WTC11 (cell line): ENCODE data around the gene TGFBI. TPM values are rescaled to one million over a fixed set of nuclear protein-coding genes. Genes with fewer than 3 reads are reported as not detected.
"Not testable (repeated sequence)": the region's sequence is repeated elsewhere in the genome, so short reads cannot be mapped to it uniquely, and the experiment has no call there.

Experiments used
- ATAC-seq: fragments of 200-7000 bp; cut with Tn5 transposase; 2 replicates; pipeline ENCODE4 v1.10.0; 2021; ENCODE audit warnings: mild to moderate bottlenecking, moderate library complexity
- CTCF ChIA-PET: fragments of 300-600 bp; sonication (Branson Sonifier 250); formaldehyde crosslinking; loops from one replicate; lab custom pipeline; 2021; ENCODE audit warnings: antibody characterized with exemption; lab: Charles Lee
- POLR2A ChIA-PET: fragments of 350-600 bp; sonication (Branson Sonifier 250); formaldehyde crosslinking; loops from one replicate; lab custom pipeline; 2021; ENCODE audit warnings: antibody characterized with exemption; lab: Charles Lee
- DNase-seq: peaks from one replicate; pipeline ENCODE4 v3.0.0; 2021; ENCODE audit warnings: low spot score
- H3K27ac Mint-ChIP-seq: 2 replicates; pipeline ENCODE4 v1.8.0; 2021; ENCODE audit warnings: mixed read lengths
- H3K27me3 Mint-ChIP-seq: 2 replicates; pipeline ENCODE4 v1.8.0; 2021; ENCODE audit warnings: low read depth, mild to moderate bottlenecking, moderate library complexity, mixed read lengths
- H3K36me3 Mint-ChIP-seq: 2 replicates; pipeline ENCODE4 v1.8.0; 2021; ENCODE audit warnings: mixed read lengths
- H3K4me1 Mint-ChIP-seq: 2 replicates; pipeline ENCODE4 v1.8.0; 2022; ENCODE audit warnings: mixed read lengths
- H3K4me3 Mint-ChIP-seq: 2 replicates; pipeline ENCODE4 v1.8.0; 2021; ENCODE audit warnings: mild to moderate bottlenecking, moderate library complexity, mixed read lengths
- H3K9me3 Mint-ChIP-seq: 2 replicates; pipeline ENCODE4 v1.8.0; 2021; ENCODE audit warnings: mixed read lengths
- AFF4 ChIP-seq: sonication (generic); formaldehyde crosslinking; IDR thresholded peaks from 2 replicates; pipeline ENCODE4 v1.8.1; 2023; ENCODE audit warnings: mild to moderate bottlenecking, missing genetic modification reagents, borderline replicate concordance
- ATF3 ChIP-seq: sonication (generic); formaldehyde crosslinking; conservative IDR thresholded peaks from 2 replicates; pipeline ENCODE4 v1.8.1; 2022; ENCODE audit warnings: mild to moderate bottlenecking, missing genetic modification reagents
- E2F5 ChIP-seq: sonication (generic); formaldehyde crosslinking; IDR thresholded peaks from 2 replicates; pipeline ENCODE4 v1.8.1; 2022; ENCODE audit warnings: mild to moderate bottlenecking, moderate library complexity, missing genetic modification reagents
- EMX1 ChIP-seq: fragments of 250-450 bp; sonication (Bioruptor Pico); IDR thresholded peaks from 2 replicates; pipeline ENCODE4 v1.8.0; 2021; ENCODE audit warnings: mild to moderate bottlenecking
- ETV6 ChIP-seq: sonication (generic); formaldehyde crosslinking; IDR thresholded peaks from 2 replicates; pipeline ENCODE4 v1.8.1; 2022; ENCODE audit warnings: mild to moderate bottlenecking, missing genetic modification reagents
- FOXP1 ChIP-seq: sonication (generic); formaldehyde crosslinking; IDR thresholded peaks from 2 replicates; pipeline ENCODE4 v1.8.0; 2022; ENCODE audit warnings: missing genetic modification reagents, mild to moderate bottlenecking, moderate library complexity, borderline replicate concordance
- OVOL2 ChIP-seq: fragments of 250-450 bp; sonication (Bioruptor Pico); IDR thresholded peaks from 2 replicates; pipeline ENCODE4 v1.9.0; 2021; ENCODE audit warnings: mild to moderate bottlenecking, borderline replicate concordance
- TP53 ChIP-seq: sonication (generic); formaldehyde crosslinking; IDR thresholded peaks from 2 replicates; pipeline ENCODE4 v1.8.1; 2023; ENCODE audit warnings: mild to moderate bottlenecking, missing genetic modification reagents
- ZNF263 ChIP-seq: sonication (generic); formaldehyde crosslinking; IDR thresholded peaks from 2 replicates; pipeline ENCODE4 v1.8.1; 2022; ENCODE audit warnings: low read depth, mild to moderate bottlenecking, moderate library complexity, missing genetic modification reagents
- ZNF423 ChIP-seq: fragments of 250-450 bp; sonication (Bioruptor Pico); IDR thresholded peaks from 2 replicates; pipeline ENCODE4 v2.1.2; 2022; ENCODE audit warnings: mild to moderate bottlenecking, moderate library complexity
- ZNF532 ChIP-seq: fragments of 250-450 bp; sonication (Bioruptor Pico); IDR thresholded peaks from 2 replicates; pipeline ENCODE4 v1.9.0; 2021; ENCODE audit warnings: mild to moderate bottlenecking, borderline replicate concordance
- ZSCAN18 ChIP-seq: fragments of 250-450 bp; sonication (Bioruptor Pico); IDR thresholded peaks from 2 replicates; pipeline ENCODE4 v2.1.2; 2022; ENCODE audit warnings: mild to moderate bottlenecking, moderate library complexity
- total RNA-seq: library from RNA; stranded (reverse); gene quantifications from 3 replicates; pipeline ENCODE4 v1.2.3, GENCODE V29; 2021
- TF ChIP-seq, protein P1 (sequence below): fragments of 200-600 bp; IDR thresholded peaks from 2 replicates; pipeline ENCODE4 v1.8.0; 2022; ENCODE audit warnings: antibody characterized with exemption
- TF ChIP-seq, protein P2 (sequence below): sonication (generic); formaldehyde crosslinking; IDR thresholded peaks from 2 replicates; pipeline ENCODE4 v1.8.1; 2023; ENCODE audit warnings: mild to moderate bottlenecking, missing genetic modification reagents, moderate library complexity
- TF ChIP-seq, protein P3 (sequence below): sonication (generic); formaldehyde crosslinking; IDR thresholded peaks from 2 replicates; pipeline ENCODE4 v1.8.1; 2023; ENCODE audit warnings: mild to moderate bottlenecking, missing genetic modification reagents, moderate library complexity
- TF ChIP-seq, protein P4 (sequence below): sonication (generic); formaldehyde crosslinking; IDR thresholded peaks from 2 replicates; pipeline ENCODE4 v1.8.1; 2023; ENCODE audit warnings: mild to moderate bottlenecking, moderate library complexity, missing genetic modification reagents
- TF ChIP-seq, protein P5 (sequence below): fragments of 250-450 bp; sonication (Bioruptor Pico); IDR thresholded peaks from 2 replicates; pipeline ENCODE4 v1.9.0; 2021; ENCODE audit warnings: moderate library complexity, mild to moderate bottlenecking, inconsistent platforms, borderline replicate concordance

Gene TGFBI
- total RNA-seq, 1 experiment from 2014 or later = 7.2 TPM

GRCh38 chr5:136043968-136044610, 15.3 kb downstream of the TGFBI start:
- Mint-ChIP-seq H3K27me3 (peaks cover 19% of the 10 kb centered on the region), H3K36me3 (no peaks in the 10 kb centered on the region), H3K4me1 (peaks cover 18% of the 10 kb centered on the region), H3K4me3 (no peak overlapping the region), H3K27ac (no peak overlapping the region), H3K9me3 (peaks cover 3% of the 10 kb centered on the region; the same call in 1 of the 2 replicates)
- ChIA-PET POLR2A (no interaction called here), CTCF (interaction anchor here (0.6 to 1.3 kb wide), 3 partner anchors 14 to 67 kb away, joined by 3 to 7 read pairs (median 3); no protein-coding TSS in a partner anchor)
- TF ChIP-seq ZNF263 (CRISPR knock-in tag) = no peak
- no peak for TF ChIP-seq ZNF423 (CRISPR knock-in tag)
- no peak for TF ChIP-seq ATF3 (CRISPR knock-in tag)
- TF ChIP-seq, protein P1, sequence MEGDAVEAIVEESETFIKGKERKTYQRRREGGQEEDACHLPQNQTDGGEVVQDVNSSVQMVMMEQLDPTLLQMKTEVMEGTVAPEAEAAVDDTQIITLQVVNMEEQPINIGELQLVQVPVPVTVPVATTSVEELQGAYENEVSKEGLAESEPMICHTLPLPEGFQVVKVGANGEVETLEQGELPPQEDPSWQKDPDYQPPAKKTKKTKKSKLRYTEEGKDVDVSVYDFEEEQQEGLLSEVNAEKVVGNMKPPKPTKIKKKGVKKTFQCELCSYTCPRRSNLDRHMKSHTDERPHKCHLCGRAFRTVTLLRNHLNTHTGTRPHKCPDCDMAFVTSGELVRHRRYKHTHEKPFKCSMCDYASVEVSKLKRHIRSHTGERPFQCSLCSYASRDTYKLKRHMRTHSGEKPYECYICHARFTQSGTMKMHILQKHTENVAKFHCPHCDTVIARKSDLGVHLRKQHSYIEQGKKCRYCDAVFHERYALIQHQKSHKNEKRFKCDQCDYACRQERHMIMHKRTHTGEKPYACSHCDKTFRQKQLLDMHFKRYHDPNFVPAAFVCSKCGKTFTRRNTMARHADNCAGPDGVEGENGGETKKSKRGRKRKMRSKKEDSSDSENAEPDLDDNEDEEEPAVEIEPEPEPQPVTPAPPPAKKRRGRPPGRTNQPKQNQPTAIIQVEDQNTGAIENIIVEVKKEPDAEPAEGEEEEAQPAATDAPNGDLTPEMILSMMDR = no peak
- TF ChIP-seq ZNF532 (CRISPR knock-in tag) = no peak
- TF ChIP-seq E2F5 = no peak
- no peak for TF ChIP-seq OVOL2 (CRISPR knock-in tag)
- TF ChIP-seq, protein P2, sequence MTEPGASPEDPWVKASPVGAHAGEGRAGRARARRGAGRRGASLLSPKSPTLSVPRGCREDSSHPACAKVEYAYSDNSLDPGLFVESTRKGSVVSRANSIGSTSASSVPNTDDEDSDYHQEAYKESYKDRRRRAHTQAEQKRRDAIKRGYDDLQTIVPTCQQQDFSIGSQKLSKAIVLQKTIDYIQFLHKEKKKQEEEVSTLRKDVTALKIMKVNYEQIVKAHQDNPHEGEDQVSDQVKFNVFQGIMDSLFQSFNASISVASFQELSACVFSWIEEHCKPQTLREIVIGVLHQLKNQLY (CRISPR knock-in tag) = no peak
- TF ChIP-seq FOXP1 = no peak
- TF ChIP-seq, protein P3, sequence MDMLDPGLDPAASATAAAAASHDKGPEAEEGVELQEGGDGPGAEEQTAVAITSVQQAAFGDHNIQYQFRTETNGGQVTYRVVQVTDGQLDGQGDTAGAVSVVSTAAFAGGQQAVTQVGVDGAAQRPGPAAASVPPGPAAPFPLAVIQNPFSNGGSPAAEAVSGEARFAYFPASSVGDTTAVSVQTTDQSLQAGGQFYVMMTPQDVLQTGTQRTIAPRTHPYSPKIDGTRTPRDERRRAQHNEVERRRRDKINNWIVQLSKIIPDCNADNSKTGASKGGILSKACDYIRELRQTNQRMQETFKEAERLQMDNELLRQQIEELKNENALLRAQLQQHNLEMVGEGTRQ (CRISPR knock-in tag) = no peak
- no peak for TF ChIP-seq TP53 (CRISPR knock-in tag)
- no peak for TF ChIP-seq ETV6 (CRISPR knock-in tag)
- TF ChIP-seq, protein P4, sequence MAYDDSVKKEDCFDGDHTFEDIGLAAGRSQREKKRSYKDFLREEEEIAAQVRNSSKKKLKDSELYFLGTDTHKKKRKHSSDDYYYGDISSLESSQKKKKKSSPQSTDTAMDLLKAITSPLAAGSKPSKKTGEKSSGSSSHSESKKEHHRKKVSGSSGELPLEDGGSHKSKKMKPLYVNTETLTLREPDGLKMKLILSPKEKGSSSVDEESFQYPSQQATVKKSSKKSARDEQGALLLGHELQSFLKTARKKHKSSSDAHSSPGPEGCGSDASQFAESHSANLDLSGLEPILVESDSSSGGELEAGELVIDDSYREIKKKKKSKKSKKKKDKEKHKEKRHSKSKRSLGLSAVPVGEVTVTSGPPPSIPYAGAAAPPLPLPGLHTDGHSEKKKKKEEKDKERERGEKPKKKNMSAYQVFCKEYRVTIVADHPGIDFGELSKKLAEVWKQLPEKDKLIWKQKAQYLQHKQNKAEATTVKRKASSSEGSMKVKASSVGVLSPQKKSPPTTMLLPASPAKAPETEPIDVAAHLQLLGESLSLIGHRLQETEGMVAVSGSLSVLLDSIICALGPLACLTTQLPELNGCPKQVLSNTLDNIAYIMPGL (CRISPR knock-in tag) = no peak
- TF ChIP-seq AFF4 (CRISPR knock-in tag) = no peak
- no peak for TF ChIP-seq ZSCAN18 (CRISPR knock-in tag)
- TF ChIP-seq, protein P5, sequence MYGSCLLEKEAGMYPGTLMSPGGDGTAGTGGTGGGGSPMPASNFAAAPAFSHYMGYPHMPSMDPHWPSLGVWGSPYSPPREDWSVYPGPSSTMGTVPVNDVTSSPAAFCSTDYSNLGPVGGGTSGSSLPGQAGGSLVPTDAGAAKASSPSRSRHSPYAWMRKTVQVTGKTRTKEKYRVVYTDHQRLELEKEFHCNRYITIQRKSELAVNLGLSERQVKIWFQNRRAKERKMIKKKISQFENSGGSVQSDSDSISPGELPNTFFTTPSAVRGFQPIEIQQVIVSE = no peak
- TF ChIP-seq EMX1 (CRISPR knock-in tag) = no peak
- ATAC-seq (no peak), DNase-seq (no peak)

GRCh38 chr5:136045026-136045425, 16.2 kb downstream of the TGFBI start:
- H3K4me3 Mint-ChIP-seq, H3K27ac Mint-ChIP-seq, ATAC-seq, POLR2A ChIA-PET, H3K27me3 Mint-ChIP-seq, H3K36me3 Mint-ChIP-seq, CTCF ChIA-PET, H3K9me3 Mint-ChIP-seq, DNase-seq: not testable (repeated sequence)
- H3K4me1 Mint-ChIP-seq = peaks cover 18% of the 10 kb centered on the region
